Stomach (tissue), 4 donors: Measurements from ENCODE around the gene CCL26.

ENCODE experiments used
- CTCF ChIP-seq, 7 experiments: fragments of 450-650 bp in 4 of 7; fragments of 200-600 bp in 3 of 7; sonication (generic) in 3 of 7; IDR thresholded peaks; one replicate each; pipeline ENCODE4 v1.5.1; 2016 to 2019; ENCODE audit warnings: antibody characterized with exemption in 7 of 7, control low read depth in 2 of 7, mild to moderate bottlenecking in 1 of 7
- POLR2AphosphoS5 ChIP-seq, 3 donors: sonication (generic); formaldehyde crosslinking; IDR thresholded peaks; one replicate each; pipeline ENCODE4 v1.6.1; 2016; ENCODE audit warnings: antibody characterized with exemption in 3 of 3

- peak in 2 of 7 experiments; percentile 7 to 32 for TF ChIP-seq CTCF (IDR thresholded peaks at IDR 0.05)
- peak in 2 of 3 donors; percentile 44 to 63 for TF ChIP-seq POLR2AphosphoS5 (IDR thresholded peaks at IDR 0.05)
Measured at GRCh38 chr7:75738975-75739795, 32.8 kb downstream of the CCL26 start.
